Rectal smooth muscle tissue (tissue), 1 donor: Measurements from ENCODE around the gene CHST9.
"Not testable (repeated sequence)": the region's sequence is repeated elsewhere in the genome, so short reads cannot be mapped to it uniquely, and the experiment has no call there.

ENCODE experiments used
- H3K27ac ChIP-seq: one replicate; pipeline ENCODE4 v1.7.0; 2013; ENCODE audit warnings: low read depth, low read length, inconsistent platforms
- H3K27me3 ChIP-seq: one replicate; pipeline ENCODE4 v1.7.0; 2013; ENCODE audit warnings: low read length; ENCODE audit not compliant: control insufficient read depth, insufficient read depth
- H3K36me3 ChIP-seq: one replicate; pipeline ENCODE4 v1.7.0; 2013; ENCODE audit warnings: low read length; ENCODE audit not compliant: control insufficient read depth, insufficient read depth
- H3K4me1 ChIP-seq: one replicate; pipeline ENCODE4 v1.7.0; 2013; ENCODE audit warnings: low read length; ENCODE audit not compliant: control insufficient read depth, insufficient read depth
- H3K4me3 ChIP-seq: one replicate; pipeline ENCODE4 v1.7.0; 2013; ENCODE audit warnings: low read length
- H3K9ac ChIP-seq: one replicate; pipeline ENCODE4 v1.7.0; 2013; ENCODE audit warnings: low read length

CHST9 gene

DNA sequence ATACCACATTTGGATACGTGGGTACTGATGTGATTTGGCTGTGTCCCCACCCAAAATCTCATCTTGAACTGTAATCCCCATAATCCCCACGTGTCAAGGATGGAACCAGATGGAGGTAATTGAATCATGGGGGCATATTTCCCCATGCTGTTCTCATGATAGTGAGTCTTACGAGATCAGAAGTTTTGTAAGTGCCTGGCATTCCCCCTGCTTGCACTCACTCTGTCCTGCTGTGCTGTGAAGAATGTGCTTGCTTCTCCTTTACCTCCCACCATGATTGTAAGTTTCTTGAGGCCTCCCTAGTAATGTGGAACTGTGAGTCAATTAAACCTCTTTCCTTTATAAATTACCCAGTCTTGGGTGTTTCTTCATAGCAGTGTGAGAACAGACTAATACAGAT lies 70.3 kb downstream of the CHST9 start:
- H3K27me3 ChIP-seq: no peaks in the 10 kb centered on the region
- H3K36me3 ChIP-seq: no peaks in the 10 kb centered on the region
- H3K9ac ChIP-seq: no peak overlapping the region
- no peak overlapping the region for H3K4me3 ChIP-seq
- no peaks in the 10 kb centered on the region for H3K4me1 ChIP-seq
- no peak overlapping the region for H3K27ac ChIP-seq

DNA sequence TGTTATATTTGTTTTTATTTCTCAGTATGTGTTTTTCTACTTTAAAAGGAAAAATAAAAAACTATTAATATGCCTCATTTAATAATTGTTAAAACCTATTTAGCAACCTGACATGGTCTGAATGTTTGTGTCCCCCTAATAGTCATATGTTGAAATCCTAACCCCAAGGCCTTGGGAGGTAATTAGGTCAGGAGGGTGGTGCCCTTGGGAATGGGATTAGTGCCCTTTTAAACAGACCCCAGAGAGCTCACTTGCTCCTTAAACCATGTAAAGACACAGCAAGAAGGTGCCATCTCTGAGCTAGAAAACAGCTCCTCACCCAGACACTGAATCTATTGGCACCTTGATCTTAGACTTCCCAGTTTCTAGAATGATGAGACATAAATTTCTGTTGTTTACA lies 71.8 kb downstream of the CHST9 start:
- no peaks in the 10 kb centered on the region for H3K36me3 ChIP-seq
- H3K4me1 ChIP-seq: no peaks in the 10 kb centered on the region
- no peak overlapping the region for H3K27ac ChIP-seq

DNA sequence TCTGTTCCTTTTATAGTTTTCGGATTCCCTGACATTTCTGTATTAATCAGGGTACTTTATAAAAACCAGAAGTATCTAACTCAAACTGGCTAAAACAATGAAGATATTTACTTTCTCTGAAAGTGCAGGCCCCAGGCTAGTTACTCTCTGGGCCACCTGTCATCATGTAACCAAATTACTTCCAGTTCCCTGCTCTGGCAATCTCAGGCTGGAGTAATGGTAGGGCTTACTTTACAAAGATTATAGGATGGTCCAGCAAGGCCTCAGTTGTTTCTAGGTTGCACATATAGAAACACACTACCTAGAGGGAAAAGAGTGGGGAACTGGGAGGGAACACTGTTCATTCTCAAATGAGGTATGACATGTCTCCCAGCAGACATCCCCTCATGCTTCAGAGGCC lies 74.8 kb downstream of the CHST9 start:
- no peak overlapping the region for H3K9ac ChIP-seq
- no peaks in the 10 kb centered on the region for H3K36me3 ChIP-seq
- H3K4me1 ChIP-seq: no peaks in the 10 kb centered on the region
- no peak overlapping the region for H3K27ac ChIP-seq
- no peak overlapping the region for H3K4me3 ChIP-seq
- no peaks in the 10 kb centered on the region for H3K27me3 ChIP-seq

More for the DNA sequence above, 71.8 kb downstream of the CHST9 start:
- Histone ChIP-seq H3K9ac (no peak overlapping the region), H3K4me3 (no peak overlapping the region), H3K27me3 (no peaks in the 10 kb centered on the region)

DNA sequence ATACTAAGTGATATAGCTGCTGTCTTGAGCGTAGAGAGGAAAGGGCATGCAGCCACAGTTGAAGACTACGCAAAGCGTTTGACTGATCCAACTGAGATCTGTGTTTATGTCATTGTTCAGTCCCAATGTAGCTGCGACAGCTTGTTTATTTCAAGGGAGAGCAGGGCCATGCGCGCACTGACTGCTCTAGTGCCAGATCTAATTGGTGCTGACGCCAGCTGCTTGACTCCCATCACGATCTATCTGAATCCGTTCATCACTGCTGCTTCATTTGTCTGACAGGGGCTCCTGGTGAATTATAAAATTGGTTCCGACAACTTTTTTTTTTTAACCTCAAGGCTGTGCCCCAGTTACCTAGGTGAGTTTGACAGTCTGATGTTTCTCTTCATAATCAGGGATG lies 75.7 kb downstream of the CHST9 start:
- Histone ChIP-seq H3K4me1 (no peaks in the 10 kb centered on the region), H3K27ac (no peak overlapping the region)

DNA sequence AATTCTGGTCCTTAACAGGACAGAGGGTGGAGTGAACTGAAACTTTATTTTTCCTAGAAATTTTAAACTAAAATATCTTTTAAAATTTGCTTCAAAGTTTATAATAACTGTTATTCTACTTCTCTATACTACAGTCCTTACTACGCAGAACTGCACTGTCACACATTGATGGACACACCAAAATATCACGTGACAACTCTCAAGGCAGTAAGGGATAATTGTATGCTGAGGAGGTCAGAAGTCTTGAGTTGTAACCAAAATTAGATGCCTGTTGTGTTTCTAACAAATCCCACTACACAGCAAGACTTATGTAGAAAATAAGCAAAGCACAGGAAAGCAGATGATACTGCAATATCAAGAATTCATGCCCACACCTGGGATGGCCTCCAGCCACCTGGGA lies 76.3 kb downstream of the CHST9 start:
- Histone ChIP-seq H3K4me3 (no peak overlapping the region), H3K36me3 (no peaks in the 10 kb centered on the region), H3K4me1 (no peaks in the 10 kb centered on the region), H3K27me3 (no peaks in the 10 kb centered on the region), H3K27ac (no peak overlapping the region), H3K9ac (no peak overlapping the region)

More for the DNA sequence above, 75.7 kb downstream of the CHST9 start:
- no peaks in the 10 kb centered on the region for H3K36me3 ChIP-seq
- H3K27me3 ChIP-seq: no peaks in the 10 kb centered on the region
- no peak overlapping the region for H3K4me3 ChIP-seq
- H3K9ac ChIP-seq: no peak overlapping the region

DNA sequence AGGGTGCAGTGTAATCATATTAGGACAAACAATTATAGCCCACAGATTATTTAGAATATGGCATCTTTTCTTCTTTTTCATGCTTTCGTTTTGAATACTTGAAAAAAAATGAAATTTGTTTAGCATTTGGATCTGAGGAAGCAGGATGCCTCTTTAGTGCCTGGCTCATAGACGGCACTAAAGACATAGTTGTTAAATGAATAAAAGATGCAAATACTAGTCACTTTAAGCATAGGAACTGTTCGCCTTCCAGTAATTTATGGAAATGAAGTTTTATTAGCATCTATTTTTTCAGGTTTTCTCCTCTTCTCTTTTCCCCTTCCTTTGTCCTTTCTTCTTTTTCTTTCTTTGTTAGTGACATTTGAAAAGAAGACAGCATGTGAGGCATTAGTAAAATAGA lies 80.4 kb downstream of the CHST9 start:
- H3K4me3 ChIP-seq: no peak overlapping the region
- no peak overlapping the region for H3K9ac ChIP-seq
- H3K27ac ChIP-seq: no peak overlapping the region
- H3K36me3 ChIP-seq: no peaks in the 10 kb centered on the region
- no peaks in the 10 kb centered on the region for H3K4me1 ChIP-seq
- H3K27me3 ChIP-seq: no peaks in the 10 kb centered on the region

DNA sequence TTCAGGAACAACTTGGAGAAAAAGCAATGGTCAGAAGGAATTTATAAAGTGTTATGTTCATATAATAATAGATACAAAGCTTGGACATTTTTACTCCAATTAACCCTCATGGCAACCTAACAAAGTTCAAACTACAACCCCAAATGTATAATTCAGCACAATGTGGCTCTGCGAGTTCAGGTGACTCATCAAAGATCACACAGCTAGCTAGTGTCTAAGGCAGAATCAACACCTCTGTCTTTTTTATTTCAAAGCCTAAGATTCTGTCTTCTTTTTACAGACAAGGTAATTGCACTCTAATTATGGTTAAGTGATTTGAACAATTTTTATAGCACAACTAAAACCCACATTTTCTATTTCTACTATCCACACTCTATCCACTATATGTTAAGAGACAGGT lies 90.5 kb downstream of the CHST9 start:
- Histone ChIP-seq H3K27ac (no peak overlapping the region), H3K4me1 (no peaks in the 10 kb centered on the region), H3K36me3 (no peaks in the 10 kb centered on the region)

DNA sequence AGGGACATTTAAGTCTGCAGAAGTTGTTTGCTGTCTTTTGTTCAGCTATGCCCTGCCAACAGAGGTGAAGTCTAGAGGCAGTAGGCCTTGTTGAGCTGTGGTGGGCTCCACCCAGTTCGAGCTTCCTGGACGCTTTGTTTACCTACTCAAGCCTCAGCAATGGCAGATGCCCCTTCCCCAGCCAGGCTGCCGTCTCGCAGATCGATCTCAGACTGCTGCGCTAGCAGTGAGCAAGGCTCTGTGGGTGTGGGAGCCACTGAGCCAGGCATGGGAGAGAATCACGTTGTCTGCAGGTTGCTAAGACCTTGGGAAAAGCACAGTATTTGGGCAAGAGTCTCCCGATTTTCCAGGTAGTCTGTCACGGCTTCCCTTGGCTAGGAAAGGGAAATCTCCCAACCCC lies 91.8 kb downstream of the CHST9 start:
- H3K36me3 ChIP-seq: not testable (repeated sequence)

More for the DNA sequence above, 90.5 kb downstream of the CHST9 start:
- H3K27me3 ChIP-seq: no peaks in the 10 kb centered on the region
- no peak overlapping the region for H3K4me3 ChIP-seq
- H3K9ac ChIP-seq: no peak overlapping the region

DNA sequence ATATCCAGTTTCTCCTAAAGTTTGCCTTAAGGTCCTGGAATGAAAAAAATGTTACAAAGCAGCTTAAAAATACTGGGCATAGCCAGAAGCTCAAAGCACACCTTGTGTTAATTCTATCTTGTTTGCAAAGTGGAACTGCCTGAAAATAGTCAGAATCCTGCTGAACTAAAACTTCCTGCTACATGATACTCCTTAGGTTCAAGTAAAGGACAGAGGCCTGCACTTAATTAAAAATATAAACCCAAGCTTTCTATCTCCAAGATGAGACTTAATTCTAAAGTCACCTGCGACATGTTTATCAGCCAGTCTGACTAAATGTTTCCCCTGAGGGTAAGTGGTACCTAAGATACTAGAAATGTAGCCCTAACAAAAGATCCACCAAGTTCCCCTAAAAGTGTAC lies 103.4 kb downstream of the CHST9 start:
- H3K36me3 ChIP-seq: no peaks in the 10 kb centered on the region
- no peak overlapping the region for H3K4me3 ChIP-seq
- H3K9ac ChIP-seq: no peak overlapping the region
- no peaks in the 10 kb centered on the region for H3K27me3 ChIP-seq
- no peaks in the 10 kb centered on the region for H3K4me1 ChIP-seq
- no peak overlapping the region for H3K27ac ChIP-seq

More for the DNA sequence above, 91.8 kb downstream of the CHST9 start:
- H3K4me3 ChIP-seq, H3K4me1 ChIP-seq, H3K9ac ChIP-seq, H3K27me3 ChIP-seq, H3K27ac ChIP-seq: not testable (repeated sequence)

DNA sequence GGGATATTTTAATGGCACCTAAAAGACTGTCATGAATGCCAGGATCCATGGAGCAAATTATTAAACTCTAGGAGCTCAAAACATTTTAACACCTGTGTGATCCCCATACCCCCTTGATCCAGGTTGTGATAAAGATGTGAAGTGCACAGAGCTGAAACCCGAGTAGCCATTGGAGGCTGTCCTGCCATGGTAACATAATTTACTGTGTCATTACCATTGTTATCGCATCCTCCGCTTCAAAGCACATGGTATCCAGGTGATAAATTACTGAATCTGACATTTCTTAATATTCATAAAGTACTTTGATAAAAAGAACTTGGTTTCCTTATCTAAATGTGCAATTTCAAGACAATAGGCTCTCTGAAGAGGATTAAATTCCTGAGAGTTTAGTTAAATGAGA lies 109.3 kb downstream of the CHST9 start:
- Histone ChIP-seq H3K27ac (no peak overlapping the region), H3K4me1 (no peaks in the 10 kb centered on the region), H3K36me3 (no peaks in the 10 kb centered on the region), H3K4me3 (no peak overlapping the region), H3K9ac (no peak overlapping the region), H3K27me3 (no peaks in the 10 kb centered on the region)

DNA sequence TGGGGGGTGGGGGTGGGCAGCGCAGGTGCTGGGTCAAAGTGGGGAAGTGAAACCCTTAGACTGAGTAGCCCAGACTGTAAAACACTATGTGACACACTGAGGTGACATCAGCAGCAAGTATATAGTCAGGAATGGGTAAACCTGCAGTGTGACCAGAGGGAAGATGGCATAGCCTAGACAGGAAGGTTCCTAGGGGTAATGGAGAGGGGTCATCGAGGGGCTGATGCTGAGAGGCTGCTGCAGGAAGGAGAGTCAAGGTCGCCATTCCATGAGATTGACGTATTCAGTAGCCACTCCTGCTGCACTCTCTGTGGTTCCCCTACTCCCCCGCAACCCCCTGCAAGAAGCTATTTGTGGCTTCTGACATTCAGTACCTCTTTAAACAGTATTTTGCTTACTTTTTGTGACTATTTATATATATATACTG lies 111.7 kb downstream of the CHST9 start:
- Histone ChIP-seq H3K27me3 (no peaks in the 10 kb centered on the region), H3K4me1 (no peaks in the 10 kb centered on the region), H3K27ac (no peak overlapping the region), H3K9ac (no peak overlapping the region), H3K36me3 (no peaks in the 10 kb centered on the region), H3K4me3 (no peak overlapping the region)

DNA sequence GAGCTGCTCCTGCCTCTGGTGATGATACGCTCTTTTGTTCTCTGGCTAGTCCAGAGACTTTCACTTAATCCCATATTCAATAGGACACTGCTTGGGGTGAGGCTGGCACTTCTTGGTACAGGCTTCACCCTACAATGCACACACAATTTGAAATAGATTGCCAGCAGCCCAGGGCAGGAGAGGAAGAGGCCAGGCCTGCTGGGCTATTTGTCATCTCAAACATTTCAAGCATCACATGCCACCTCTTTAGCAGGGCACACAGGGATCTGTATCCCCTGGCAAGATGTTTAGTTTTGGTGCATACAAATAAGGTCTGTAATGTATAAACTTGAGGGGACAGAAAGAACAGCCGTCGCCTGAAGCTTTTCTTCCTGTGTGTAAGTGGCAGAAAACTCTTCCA lies 120.4 kb downstream of the CHST9 start:
- Histone ChIP-seq H3K4me3 (no peak overlapping the region), H3K9ac (no peak overlapping the region), H3K27ac (no peak overlapping the region), H3K27me3 (no peaks in the 10 kb centered on the region), H3K4me1 (no peaks in the 10 kb centered on the region), H3K36me3 (no peaks in the 10 kb centered on the region)

DNA sequence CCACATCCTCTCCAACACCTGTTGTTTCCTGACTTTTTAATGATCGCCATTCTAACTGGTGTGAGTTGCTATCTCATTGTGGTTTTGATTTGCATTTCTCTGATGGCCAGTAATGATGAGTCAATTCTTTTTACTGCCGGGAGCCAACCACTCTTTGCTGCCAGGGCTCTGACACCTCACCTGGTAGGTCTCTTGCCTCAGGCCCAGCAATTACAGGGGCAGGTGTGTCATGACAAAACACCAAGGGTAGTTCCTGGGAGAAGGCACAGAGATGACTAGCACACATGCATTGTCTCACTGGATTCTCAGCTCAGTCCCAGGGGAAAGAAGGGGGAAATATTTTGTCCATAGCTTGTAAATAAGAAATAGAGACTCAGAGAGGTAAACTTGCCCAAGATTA lies 122.3 kb downstream of the CHST9 start:
- Histone ChIP-seq H3K27ac (no peak overlapping the region), H3K36me3 (no peaks in the 10 kb centered on the region), H3K4me3 (no peak overlapping the region), H3K27me3 (no peaks in the 10 kb centered on the region), H3K4me1 (no peaks in the 10 kb centered on the region), H3K9ac (no peak overlapping the region)
